ENCODE measurements around the gene SYT1. TPM values are rescaled to one million over a fixed set of nuclear protein-coding genes. Genes with fewer than 3 reads are reported as not detected.

The SYT1 gene
- total RNA-seq, 1 donor from 2014 or later: 13.0 TPM

- Mint-ChIP-seq H3K4me1 (ENCODE audit: unreplicated experiment) (no peaks in the 10 kb centered on the region), H3K27me3 (ENCODE audit: unreplicated experiment) (no peaks in the 10 kb centered on the region), H3K27ac (ENCODE audit: unreplicated experiment) (no peak overlapping the region), H3K36me3 (ENCODE audit: low read depth, unreplicated experiment) (no peaks in the 10 kb centered on the region), H3K9me3 (ENCODE audit: unreplicated experiment) (no peaks in the 10 kb centered on the region), H3K4me3 (ENCODE audit: unreplicated experiment) (no peak overlapping the region)
- DNase-seq (ENCODE audit: low spot score): no peak
- TF ChIP-seq CTCF (IDR thresholded peaks at IDR 0.05; ENCODE audit: unreplicated experiment): no peak
Observed at GRCh38 chr12:79250960-79251755, 386.6 kb downstream of the SYT1 start.

GRCh38 chr12:79252358-79253075 is 387.9 kb downstream of the SYT1 start:
- Mint-ChIP-seq H3K27me3 (ENCODE audit: unreplicated experiment) (no peaks in the 10 kb centered on the region), H3K9me3 (ENCODE audit: unreplicated experiment) (no peaks in the 10 kb centered on the region), H3K4me3 (ENCODE audit: unreplicated experiment) (no peak overlapping the region), H3K4me1 (ENCODE audit: unreplicated experiment) (no peaks in the 10 kb centered on the region), H3K36me3 (ENCODE audit: low read depth, unreplicated experiment) (no peaks in the 10 kb centered on the region), H3K27ac (ENCODE audit: unreplicated experiment) (no peak overlapping the region)
- TF ChIP-seq CTCF (IDR thresholded peaks at IDR 0.05; ENCODE audit: unreplicated experiment): no peak
- no peak for DNase-seq (ENCODE audit: low spot score)

GRCh38 chr12:79255288-79255687 is 390.7 kb downstream of the SYT1 start:
- Mint-ChIP-seq H3K27ac (ENCODE audit: unreplicated experiment) (no peak overlapping the region), H3K4me3 (ENCODE audit: unreplicated experiment) (no peak overlapping the region), H3K27me3 (ENCODE audit: unreplicated experiment) (no peaks in the 10 kb centered on the region), H3K9me3 (ENCODE audit: unreplicated experiment) (no peaks in the 10 kb centered on the region), H3K4me1 (ENCODE audit: unreplicated experiment) (no peaks in the 10 kb centered on the region), H3K36me3 (ENCODE audit: low read depth, unreplicated experiment) (no peaks in the 10 kb centered on the region)
- no peak for DNase-seq (ENCODE audit: low spot score)
- TF ChIP-seq CTCF (IDR thresholded peaks at IDR 0.05; ENCODE audit: unreplicated experiment): no peak

GRCh38 chr12:79260923-79261322 is 396.3 kb downstream of the SYT1 start:
- no peak overlapping the region for H3K4me3 Mint-ChIP-seq (ENCODE audit: unreplicated experiment)
- no peak for DNase-seq (ENCODE audit: low spot score)
- no peaks in the 10 kb centered on the region for H3K9me3 Mint-ChIP-seq (ENCODE audit: unreplicated experiment)
- no peaks in the 10 kb centered on the region for H3K4me1 Mint-ChIP-seq (ENCODE audit: unreplicated experiment)
- no peaks in the 10 kb centered on the region for H3K27me3 Mint-ChIP-seq (ENCODE audit: unreplicated experiment)
- no peaks in the 10 kb centered on the region for H3K36me3 Mint-ChIP-seq (ENCODE audit: low read depth, unreplicated experiment)
- H3K27ac Mint-ChIP-seq (ENCODE audit: unreplicated experiment): no peak overlapping the region
- no peak for TF ChIP-seq CTCF (IDR thresholded peaks at IDR 0.05; ENCODE audit: unreplicated experiment)

- TF ChIP-seq CTCF (IDR thresholded peaks at IDR 0.05; ENCODE audit: unreplicated experiment): no peak
- Mint-ChIP-seq H3K9me3 (ENCODE audit: unreplicated experiment) (no peaks in the 10 kb centered on the region), H3K4me1 (ENCODE audit: unreplicated experiment) (no peaks in the 10 kb centered on the region), H3K4me3 (ENCODE audit: unreplicated experiment) (no peak overlapping the region), H3K36me3 (ENCODE audit: low read depth, unreplicated experiment) (no peaks in the 10 kb centered on the region), H3K27me3 (ENCODE audit: unreplicated experiment) (no peaks in the 10 kb centered on the region), H3K27ac (ENCODE audit: unreplicated experiment) (no peak overlapping the region)
- DNase-seq (ENCODE audit: low spot score): no peak
Observed at GRCh38 chr12:79262938-79263337, 398.4 kb downstream of the SYT1 start.
